HG03064 (cell line): ENCODE measurements around the gene TMEM127.
A peak's percentile ranks its signal among the peaks of the same experiment; 100 is the strongest.
"Not testable (repeated sequence)": the region's sequence is repeated elsewhere in the genome, so short reads cannot be mapped to it uniquely, and the experiment has no call there.

Experiments
- ATAC-seq: cut with Tn5 transposase; IDR thresholded peaks from one replicate; pipeline ENCODE4 v1.9.1; 2021; ENCODE audit warnings: low read depth; ENCODE audit not compliant: unreplicated experiment

The TMEM127 gene, protein sequence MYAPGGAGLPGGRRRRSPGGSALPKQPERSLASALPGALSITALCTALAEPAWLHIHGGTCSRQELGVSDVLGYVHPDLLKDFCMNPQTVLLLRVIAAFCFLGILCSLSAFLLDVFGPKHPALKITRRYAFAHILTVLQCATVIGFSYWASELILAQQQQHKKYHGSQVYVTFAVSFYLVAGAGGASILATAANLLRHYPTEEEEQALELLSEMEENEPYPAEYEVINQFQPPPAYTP

DNA sequence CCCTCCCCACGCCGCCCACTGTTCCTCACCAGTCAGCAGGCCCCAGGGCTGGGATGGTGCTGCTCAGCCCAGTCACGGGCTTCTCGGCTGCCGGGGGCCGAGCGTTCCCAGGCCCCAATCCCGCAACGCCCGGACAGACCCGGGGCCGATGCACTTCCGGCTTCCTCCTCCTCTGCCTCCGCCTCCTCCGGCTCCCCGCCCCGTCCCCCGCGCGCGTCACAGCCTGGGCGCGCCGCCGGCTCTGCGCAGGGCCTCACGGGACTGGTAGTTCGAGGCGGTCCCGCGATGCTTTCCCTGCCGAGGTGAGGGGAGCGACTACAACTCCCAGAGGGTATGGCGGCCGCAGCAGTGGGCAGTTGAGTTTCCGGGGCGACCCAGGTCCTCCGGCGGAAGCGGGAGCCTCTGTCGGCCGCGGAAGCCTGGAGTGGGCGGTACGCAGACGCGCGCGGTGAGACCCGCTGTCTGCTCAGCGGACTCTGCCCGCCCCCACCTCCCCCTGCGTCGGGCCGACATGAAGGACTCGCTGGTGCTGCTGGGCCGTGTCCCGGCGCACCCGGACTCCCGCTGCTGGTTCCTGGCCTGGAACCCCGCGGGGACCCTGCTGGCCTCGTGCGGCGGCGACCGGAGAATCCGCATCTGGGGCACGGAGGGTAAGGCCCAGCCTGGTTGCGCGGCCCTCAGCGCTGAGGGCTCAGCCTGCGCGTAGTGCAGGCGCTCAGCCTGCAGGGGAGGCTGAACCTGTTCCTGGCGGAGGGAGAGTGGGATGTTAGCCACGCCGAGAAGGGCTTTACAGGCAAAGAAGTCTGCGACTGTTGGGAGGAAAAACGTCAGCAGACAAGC is at the start of gene TMEM127, which contains the start of gene CIAO1:
TMEM127 (minus strand) TSS at position 158 of the 840 bp plus-strand sequence. CDS start 616 bp downstream, outside the sequence.
CIAO1 (plus strand) TSS at position 386 of the 840 bp plus-strand sequence; CDS start at position 512, 126 bp downstream.
- ATAC-seq = peak; percentile 90

DNA sequence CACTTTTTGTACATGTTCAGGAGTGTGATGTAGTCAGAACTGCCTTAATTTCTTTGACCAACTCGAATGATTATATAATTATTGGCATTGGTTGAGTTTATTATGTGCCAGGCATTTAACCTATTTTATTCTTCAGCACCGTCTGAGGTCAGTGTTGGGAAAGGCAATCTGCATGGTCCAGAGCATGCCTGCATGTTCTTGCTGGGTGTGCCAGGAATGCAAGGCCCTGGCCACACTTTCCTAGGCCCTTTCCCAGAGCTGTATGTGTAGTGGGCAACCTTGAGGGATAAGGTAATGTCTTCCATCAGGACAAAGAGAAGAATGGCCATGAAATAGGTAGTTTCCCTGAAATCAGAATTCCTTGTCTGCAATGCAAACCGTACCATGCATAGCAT is 49.2 kb upstream of the TMEM127 start:
- ATAC-seq = no peak

DNA sequence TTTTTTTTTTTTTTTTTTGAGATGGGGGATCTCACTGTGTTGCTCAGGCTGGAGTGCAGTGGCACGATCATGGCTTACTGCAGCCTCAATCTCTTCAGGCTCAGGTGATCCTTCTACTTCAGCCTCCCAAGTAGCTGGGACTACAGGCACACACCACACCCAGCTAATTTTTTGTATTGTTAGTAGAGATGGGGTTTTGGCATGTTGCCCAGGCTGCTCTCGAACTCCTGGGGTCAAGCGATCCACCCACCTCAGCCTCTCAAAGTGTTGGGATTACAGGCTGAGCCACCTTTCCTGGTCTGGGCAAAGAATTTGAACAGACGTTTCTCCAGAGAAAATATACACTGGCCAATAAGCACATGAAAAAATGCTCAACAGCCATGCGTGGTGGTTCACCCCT is 42.5 kb upstream of the TMEM127 start:
- no peak for ATAC-seq

DNA sequence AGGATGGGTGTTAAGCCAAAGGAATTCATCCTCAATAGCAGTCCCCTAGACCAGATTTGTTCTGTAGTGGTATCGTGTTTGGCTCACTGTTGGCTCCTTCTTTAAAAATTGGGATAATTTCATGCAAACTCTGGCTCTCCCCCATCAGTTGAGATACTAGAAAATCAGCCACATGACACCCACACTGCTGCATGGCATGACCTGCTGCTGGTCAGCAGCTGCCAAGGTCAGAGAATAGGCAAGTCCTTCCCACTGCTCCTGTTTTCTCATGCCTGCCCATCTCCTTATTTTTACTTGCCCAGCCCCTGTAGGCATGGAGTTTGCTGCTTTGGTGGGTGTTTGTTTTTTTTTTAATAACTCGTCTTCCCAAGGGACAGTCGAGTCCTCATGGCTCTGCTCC is 40.6 kb upstream of the TMEM127 start:
- no peak for ATAC-seq

DNA sequence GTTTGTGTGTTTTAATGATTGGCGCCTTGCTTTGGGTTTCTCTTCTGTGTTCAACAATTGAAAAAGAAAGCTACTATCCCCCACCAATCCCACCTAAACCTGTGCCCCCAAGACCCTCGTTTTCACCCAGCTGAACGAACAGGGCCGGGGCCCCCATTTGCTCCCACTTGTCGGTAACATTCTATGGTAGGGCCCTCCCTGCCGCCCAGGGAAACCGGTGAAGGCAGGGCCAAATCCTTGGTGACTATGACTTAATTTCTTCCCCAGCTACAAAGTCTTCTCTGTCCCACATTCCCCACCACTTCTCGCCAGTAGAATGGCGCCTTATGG is 40.1 kb upstream of the TMEM127 start:
- no peak for ATAC-seq

DNA sequence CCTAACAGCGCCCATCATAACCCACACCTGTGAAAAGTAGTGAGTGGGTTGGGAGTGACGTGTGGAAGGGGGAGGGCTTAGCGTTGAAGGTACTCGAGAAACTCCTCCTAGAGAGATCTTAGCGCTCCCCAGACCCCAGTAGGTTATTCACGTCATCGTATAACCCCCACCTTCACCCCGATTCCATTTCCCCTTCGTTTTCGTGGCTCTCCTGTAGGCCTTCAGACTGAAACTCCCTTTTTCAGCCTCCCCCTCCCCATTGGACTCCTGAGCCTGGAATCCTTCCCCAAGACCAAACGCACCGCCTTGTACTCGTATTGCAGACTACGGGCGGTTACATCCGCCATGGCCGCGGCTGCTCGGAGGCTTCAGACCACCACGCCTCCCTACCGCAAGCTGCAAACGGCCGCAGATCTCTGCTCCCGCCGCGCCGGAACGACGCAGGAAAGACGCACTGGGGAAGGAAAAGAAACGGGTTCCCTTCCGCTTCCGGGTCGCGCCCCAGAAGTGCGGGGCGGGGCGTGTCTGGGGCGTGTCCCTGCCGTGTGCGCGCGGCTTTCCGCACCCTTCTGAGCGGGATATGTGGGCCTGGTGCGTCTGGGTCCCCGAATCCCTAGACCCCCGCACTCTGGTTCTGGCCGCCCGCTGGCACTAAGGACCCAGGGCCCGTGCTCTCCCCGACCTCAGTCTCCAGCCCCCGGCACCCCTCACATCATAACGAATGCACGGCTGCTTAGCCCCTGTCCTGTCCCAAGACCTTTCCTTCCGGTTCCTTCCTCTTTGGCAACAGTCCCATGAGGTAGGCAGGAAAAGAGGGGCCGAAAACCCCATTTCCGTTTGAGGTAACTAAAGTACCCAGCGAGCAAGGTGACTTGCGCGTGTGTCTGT is 39.5 kb upstream of the TMEM127 start, which contains the start of gene SNRNP200:
SNRNP200 (minus strand) TSS at position 456 of the 888 bp plus-strand sequence; CDS start at position 347, 109 bp downstream.
- peak; percentile 95 for ATAC-seq

DNA sequence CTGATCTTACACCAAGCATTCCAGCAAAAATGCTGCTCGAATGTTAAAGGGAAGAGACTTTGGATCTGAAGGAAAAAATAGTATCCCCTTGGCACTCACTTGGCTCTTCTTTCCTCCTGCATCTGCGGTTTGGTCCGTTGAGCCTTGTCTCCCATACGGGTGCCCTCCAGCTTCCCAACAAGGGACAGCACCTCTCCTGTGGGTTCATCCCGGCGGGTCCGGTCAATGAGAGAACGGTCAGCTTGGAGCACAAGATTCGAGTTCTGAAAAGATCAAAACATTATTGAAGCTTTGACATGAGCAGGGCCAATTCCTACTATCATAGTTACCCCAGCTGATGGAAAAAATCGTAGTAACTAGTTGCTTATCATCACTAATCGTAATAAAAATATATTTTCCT is 38.8 kb upstream of the TMEM127 start:
- ATAC-seq = no peak

DNA sequence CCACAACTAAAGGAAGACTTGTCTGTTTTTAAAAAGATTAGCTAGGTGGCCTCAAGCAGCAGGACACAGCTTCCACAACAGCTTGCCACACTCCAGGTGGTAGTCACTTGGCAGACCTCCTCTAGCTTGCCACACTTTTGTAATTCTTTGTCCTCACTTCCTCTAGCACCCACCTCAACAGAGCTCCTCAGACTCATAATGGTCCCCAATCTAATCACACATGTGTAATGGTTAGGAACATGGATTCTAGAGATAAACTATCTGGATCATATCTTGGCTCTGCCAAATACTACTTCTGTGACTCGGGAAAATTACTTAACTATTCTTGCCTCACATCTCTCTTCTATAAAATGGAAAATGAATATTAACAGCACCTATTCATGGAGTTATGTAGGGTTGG is 36.1 kb upstream of the TMEM127 start:
- no peak for ATAC-seq

DNA sequence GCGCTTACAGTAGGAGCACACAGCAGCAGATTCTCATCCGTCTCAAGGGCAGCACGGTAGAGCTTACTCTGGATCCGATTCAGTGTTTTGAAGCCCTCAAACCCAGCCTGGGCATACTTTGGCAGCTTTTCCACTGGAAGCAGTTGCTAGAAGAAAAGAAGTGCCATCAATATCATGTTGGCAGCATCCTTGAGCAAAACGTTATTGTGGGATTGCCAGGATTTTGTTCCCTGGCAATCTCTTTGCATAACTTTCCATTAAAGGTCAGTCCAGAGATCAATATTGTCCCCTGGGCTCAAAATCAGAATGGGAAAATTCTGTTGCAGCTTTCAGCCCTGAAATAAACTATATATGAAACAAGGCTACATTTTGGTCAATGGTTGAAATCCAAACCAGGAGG is 31.1 kb upstream of the TMEM127 start:
- no peak for ATAC-seq

DNA sequence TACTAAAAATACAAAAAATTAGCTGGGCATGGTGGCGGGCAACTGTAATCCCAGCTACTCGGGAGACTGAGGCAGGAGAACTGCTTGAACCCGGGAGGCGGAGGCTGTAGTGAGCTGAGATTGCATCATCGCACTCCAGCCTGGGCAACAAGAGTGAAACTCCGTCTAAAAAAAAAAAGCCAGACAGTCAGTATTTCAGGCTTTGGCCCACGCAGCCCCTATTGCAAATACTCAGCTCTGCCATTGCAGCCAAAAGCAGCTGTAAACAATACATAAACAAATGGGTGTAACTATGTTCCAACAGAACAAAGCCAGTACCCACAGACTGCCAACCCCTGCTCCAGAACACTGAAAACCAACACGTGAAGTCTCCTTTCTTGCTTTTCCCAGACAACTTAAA is 28.5 kb upstream of the TMEM127 start:
- not testable (repeated sequence) for ATAC-seq

DNA sequence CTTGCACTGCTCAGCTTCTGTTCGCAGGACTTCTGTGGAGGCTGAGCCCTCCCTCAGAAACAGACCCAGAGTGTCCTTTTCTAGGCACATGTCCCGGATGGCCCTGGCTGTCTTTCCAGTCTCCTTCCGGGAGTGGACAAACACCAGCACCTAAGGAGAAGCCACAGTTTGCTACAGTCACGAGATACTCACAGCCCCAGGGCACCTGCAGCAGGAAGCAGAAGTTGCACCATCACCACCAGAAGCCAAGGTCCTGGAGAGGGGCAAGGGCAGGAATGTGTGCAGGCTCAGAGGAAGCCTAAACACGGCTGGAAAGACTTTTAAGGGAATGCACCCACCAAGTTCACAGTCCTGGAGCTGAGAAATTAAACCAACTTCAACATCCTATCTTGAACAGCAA is 26.0 kb upstream of the TMEM127 start:
- no peak for ATAC-seq

DNA sequence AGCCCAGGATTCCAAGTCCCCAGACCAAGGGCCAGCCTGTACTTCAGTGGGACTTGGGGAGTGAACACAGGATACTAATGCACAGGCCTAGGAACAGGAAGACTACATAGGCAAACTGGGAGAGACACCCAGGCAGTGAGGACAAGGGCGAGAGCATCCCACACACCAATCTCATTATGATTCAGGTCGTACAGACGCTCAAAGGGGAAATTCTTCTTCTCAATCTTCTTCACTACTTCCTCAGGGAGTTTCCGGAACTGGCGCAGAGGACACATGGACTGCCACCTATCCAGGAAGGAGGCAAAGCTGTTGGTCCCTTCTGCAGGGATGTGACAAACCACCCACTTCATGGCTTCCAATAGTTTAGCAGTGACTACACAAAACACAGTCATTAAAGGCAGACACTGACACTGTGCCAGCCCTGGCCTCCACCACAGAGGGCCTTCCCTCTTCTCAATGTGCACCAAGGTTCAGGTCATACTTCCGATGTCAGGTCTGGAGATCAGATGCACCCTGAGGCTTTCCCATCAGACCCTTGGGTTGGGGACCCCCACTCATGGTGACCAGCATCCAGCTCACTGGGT is 21.6 kb upstream of the TMEM127 start:
- ATAC-seq = no peak

DNA sequence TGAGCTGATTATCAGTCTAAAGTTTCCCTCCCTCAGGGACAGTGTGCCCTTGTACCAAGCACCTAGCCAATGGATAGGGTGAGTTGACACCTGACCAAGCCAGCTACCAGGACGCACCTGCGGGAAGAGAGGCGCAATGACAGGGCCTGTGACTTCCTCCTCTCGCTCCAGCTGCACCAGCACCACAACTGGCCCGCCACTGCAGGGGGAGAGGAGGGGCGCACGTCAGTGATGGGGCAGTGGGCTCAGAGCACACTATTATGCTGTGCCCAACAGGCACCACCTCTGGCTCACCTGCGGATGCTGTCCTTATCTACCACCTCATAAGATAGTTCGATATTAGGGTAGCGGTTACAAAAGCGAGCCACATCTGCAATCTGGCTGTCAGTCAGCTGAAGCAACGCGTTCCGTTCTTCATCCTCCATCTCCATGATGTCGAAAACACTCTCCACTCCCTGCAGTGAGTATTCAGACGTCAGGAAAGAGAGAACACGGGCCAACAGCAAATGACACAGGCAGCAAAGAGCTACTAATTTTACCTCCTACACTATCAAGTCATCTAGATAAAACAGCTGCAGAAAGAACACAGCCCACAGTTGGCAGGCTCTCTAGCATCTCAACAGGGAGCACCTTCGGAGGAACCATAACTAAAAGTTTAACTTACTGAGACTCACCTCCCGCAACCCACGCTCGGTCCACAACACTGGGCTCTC is 11.1 kb upstream of the TMEM127 start:
- ATAC-seq = no peak

DNA sequence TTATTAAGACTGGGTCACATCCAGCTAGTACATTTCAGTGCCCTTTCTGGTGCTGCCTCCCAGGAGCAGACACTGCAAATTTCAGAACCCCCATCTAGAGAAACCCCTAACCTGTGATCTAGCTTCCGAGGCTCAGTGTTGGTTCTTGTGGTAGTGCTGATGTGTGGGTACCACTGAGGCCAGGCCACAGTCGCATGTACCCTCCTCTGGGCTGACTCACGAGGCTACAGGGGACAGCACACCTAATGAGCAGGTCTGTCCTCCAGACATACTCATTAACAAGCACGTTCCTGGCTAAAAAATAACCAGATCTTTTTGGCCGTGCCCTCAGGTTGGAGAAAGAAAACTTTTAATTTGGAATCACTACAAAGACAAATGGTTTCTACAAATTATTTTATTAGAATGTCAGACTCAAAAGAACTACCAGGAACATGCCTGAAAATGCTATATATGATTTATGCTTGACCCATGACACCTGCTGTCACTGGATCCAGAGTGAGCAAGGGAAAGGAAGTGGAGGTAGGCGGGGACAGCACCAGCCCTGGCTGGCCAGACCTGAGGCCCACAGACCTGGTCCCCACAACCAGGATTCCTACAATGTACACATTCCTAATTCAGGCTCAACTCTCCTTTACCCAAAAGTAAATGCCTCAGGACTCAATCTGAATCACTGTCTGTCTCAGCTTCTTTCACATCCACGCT is 8.7 kb upstream of the TMEM127 start:
- ATAC-seq = no peak

DNA sequence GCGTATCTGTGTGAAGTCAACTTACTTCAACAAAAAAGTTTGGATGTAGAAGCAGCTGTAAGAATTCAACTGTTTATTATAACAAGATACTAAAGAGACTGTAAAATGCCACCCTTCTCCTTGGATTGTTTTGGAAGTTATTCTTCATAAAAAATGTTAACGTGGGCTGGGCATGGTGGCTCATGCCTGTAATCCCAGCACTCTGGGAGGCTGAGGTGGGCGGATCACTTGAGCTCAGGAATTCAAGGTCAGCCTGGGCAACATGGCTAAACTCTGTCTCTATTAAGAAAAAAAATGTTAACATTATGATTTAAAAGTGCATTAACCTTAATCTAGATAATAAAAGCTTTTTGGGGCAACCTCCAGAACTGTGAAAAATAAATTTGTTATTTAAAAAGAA is 8.0 kb upstream of the TMEM127 start:
- ATAC-seq = no peak

DNA sequence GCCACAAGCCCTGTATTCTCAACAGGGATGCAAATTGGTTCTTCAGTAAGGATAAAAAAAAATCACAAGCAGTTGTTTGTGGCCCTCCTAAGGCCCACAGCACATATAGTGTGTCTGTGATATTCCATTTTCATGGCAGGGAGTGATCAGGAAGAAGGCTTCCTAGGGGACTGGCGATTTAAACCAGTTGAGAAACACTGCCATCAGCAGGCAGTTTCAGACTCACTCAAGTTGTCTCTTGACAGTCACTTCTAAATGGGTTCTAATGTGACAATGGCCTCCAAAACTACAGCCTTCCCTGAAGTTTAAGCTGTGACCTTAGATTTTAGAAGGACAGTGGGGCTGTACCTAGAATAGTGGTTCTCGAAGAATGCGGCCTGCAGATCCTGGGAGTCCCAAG is 6.2 kb upstream of the TMEM127 start:
- ATAC-seq = no peak

DNA sequence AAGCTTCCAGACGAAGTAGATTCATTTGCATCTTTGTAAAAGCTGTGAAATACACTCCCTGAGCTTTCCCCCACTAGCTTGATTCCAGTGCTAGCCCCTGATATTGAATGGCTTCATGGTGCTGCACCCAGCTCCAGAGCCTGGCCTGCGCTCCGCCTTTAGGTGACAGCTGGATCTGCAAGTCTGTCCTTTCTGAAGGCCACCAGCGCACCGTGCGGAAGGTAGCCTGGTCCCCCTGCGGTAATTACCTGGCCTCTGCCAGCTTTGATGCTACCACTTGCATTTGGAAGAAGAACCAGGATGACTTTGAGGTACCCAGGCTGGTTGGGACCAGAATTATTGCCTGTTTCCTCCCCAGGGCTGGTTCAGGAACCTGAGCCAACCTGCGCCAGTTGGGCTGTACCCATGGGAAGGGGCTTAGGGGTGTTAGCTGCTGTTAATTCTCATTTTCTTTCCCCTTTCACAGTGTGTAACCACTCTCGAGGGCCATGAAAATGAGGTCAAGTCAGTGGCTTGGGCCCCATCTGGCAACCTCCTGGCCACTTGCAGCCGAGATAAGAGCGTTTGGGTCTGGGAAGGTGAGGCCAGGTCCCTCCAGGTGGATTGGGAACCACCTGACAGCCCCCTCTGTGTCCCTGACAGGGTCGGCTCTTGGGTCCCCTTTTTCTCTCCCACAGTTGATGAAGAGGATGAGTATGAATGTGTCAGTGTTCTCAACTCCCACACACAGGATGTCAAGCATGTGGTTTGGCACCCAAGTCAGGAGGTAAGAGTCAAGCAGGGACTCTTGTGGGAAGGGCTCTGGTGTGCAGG is 1.6 kb upstream of the TMEM127 start:
- ATAC-seq = no peak

DNA sequence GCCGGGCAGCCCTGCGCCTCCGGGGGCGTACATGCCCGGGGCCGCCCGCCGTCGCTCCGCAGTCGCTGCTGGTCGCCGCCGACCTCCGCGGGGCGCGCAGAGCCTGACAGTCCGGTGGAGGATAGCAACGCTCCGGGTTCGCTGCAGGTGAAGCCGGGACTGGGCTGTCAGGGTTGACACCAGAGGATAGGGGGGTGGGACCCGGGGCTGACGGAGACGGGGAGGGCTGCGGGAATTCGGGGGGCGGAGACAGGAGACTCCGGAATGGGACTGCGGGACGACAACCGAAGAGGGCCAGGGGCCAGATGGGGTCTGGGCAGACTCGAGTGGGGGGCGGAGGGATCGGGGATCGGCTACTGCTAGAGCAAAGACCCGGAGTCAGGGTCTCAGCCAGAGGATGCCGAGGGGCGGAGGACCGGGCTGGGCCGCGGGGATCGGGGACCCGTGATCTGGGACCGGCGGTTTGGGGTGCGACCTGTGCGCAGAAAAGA is 403 bp downstream of the TMEM127 start:
- ATAC-seq = peak; percentile 15
